B cell (primary cell): ENCODE results near the gene NUP210. TPM values are rescaled to one million over a fixed set of nuclear protein-coding genes. Genes with fewer than 3 reads are reported as not detected.

Source experiments
- ATAC-seq: fragments of 200-7000 bp; cut with Tn5 transposase; one replicate; pipeline ENCODE4 v1.10.0; 2021; ENCODE audit warnings: low read depth, mild to moderate bottlenecking, moderate number of reproducible peaks, moderate library complexity
- CTCF ChIA-PET: fragments of 350-600 bp; sonication (Branson Sonifier 250); formaldehyde crosslinking; loops from one replicate; lab custom pipeline; 2021; ENCODE audit warnings: antibody characterized with exemption, inconsistent platforms; lab: Charles Lee
- POLR2A ChIA-PET: fragments of 350-600 bp; sonication (Branson Sonifier 250); formaldehyde crosslinking; loops from one replicate; lab custom pipeline; 2021; ENCODE audit warnings: antibody characterized with exemption; lab: Charles Lee
- DNase-seq: peaks from one replicate; pipeline ENCODE4 v3.0.0; 2013
- H2AFZ ChIP-seq: 2 replicates; pipeline ENCODE4 v1.6.1; 2012; ENCODE audit warnings: mild to moderate bottlenecking, low read depth, low read length; ENCODE audit not compliant: insufficient read depth, poor library complexity, severe bottlenecking
- H3K27ac ChIP-seq, 2 donors: 1 replicate in 1 of 2; 2 replicates in 1 of 2; pipeline ENCODE4 v1.5.1; 2012 to 2013; ENCODE audit warnings: low read length in 2 of 2, mild to moderate bottlenecking in 2 of 2, moderate library complexity in 1 of 2
- H3K27me3 ChIP-seq, 4 experiments: fragments of 200-600 bp in 1 of 4; sonication (generic) in 1 of 4; replicated peaks in 1 of 4; 1 replicate in 2 of 4; 2 replicates in 2 of 4; pipeline versions ENCODE4 v1.6.1 to v1.7.0; 2013 to 2016; ENCODE audit warnings: low read length in 3 of 4, mild to moderate bottlenecking in 2 of 4, mixed read lengths in 1 of 4, moderate library complexity in 1 of 4; ENCODE audit not compliant: insufficient read depth in 4 of 4, control insufficient read depth in 3 of 4; ENCODE audit errors: control extremely low read depth in 1 of 4
- H3K36me3 ChIP-seq, 2 experiments: replicated peaks in 1 of 2; 1 replicate in 1 of 2; 2 replicates in 1 of 2; pipeline versions ENCODE4 v1.6.1 to v1.7.1; 2013; ENCODE audit warnings: low read length in 1 of 2; ENCODE audit not compliant: insufficient read depth in 2 of 2, control insufficient read depth in 1 of 2; ENCODE audit errors: control extremely low read depth in 1 of 2, extremely low read depth in 1 of 2
- H3K4me1 ChIP-seq, 2 donors: fragments of 200-600 bp in 1 of 2; sonication (generic) in 1 of 2; 1 replicate in 1 of 2; 2 replicates in 1 of 2; pipeline versions ENCODE4 v1.5.1 to v1.6.1; 2013 to 2017; ENCODE audit warnings: low read length in 2 of 2; ENCODE audit not compliant: control insufficient read depth in 2 of 2, insufficient read depth in 2 of 2
- H3K4me2 ChIP-seq: replicated peaks from 2 replicates; pipeline ENCODE3; 2012; ENCODE audit warnings: mild to moderate bottlenecking, low read depth, low read length; ENCODE audit not compliant: poor library complexity, severe bottlenecking
- H3K4me3 ChIP-seq, 5 experiments: fragments of 200-600 bp in 1 of 5; sonication (generic) in 1 of 5; 1 replicate in 3 of 5; 2 replicates in 2 of 5; pipeline versions ENCODE4 v1.5.1 to v1.7.0; 2011 to 2016; ENCODE audit warnings: low read length in 4 of 5, mild to moderate bottlenecking in 4 of 5, low read depth in 2 of 5, control low read depth in 1 of 5, moderate library complexity in 1 of 5; ENCODE audit not compliant: insufficient read depth in 1 of 5; ENCODE audit errors: control extremely low read depth in 1 of 5, extremely low read depth in 1 of 5
- H3K79me2 ChIP-seq: fragments of 200-600 bp; sonication (generic); one replicate; pipeline ENCODE4 v1.6.0; 2016; ENCODE audit warnings: low read length; ENCODE audit not compliant: control insufficient read depth, insufficient read depth
- H3K9ac ChIP-seq: fragments of 200-600 bp; sonication (generic); 2 replicates; pipeline ENCODE4 v1.6.1; 2017; ENCODE audit warnings: mild to moderate bottlenecking, low read length, moderate library complexity
- H3K9me3 ChIP-seq, 3 donors: one replicate each; pipeline versions ENCODE4 v1.6.1 to v1.7.1; 2013; ENCODE audit warnings: low read length in 2 of 3; ENCODE audit not compliant: control insufficient read depth in 2 of 3, insufficient read depth in 1 of 3; ENCODE audit errors: control extremely low read depth in 1 of 3
- H4K20me1 ChIP-seq: 2 replicates; pipeline ENCODE4 v1.6.0; 2012; ENCODE audit warnings: mild to moderate bottlenecking, low read length; ENCODE audit not compliant: insufficient read depth, control insufficient read depth, poor library complexity, severe bottlenecking
- H3K27ac Mint-ChIP-seq: one replicate; pipeline ENCODE4 v1.8.0; 2021; ENCODE audit warnings: mixed read lengths
- H3K27me3 Mint-ChIP-seq: one replicate; pipeline ENCODE4 v1.8.0; 2021; ENCODE audit warnings: mixed read lengths
- H3K4me1 Mint-ChIP-seq: one replicate; pipeline ENCODE4 v1.8.0; 2021; ENCODE audit warnings: mixed read lengths
- H3K4me3 Mint-ChIP-seq: one replicate; pipeline ENCODE4 v1.8.0; 2021; ENCODE audit warnings: mixed read lengths
- H3K9me3 Mint-ChIP-seq: one replicate; pipeline ENCODE4 v1.8.0; 2022; ENCODE audit warnings: mixed read lengths; ENCODE audit not compliant: insufficient read depth
- CTCF ChIP-seq: fragments of 200-600 bp; IDR thresholded peaks from one replicate; pipeline ENCODE4 v1.8.0; 2022; ENCODE audit warnings: antibody characterized with exemption, mild to moderate bottlenecking
- EZH2 ChIP-seq: IDR thresholded peaks from 2 replicates; pipeline ENCODE4 v1.6.1; 2012; ENCODE audit warnings: borderline replicate concordance, low read depth, mild to moderate bottlenecking, moderate library complexity, low read length; ENCODE audit not compliant: insufficient read depth, poor library complexity, severe bottlenecking
- WGBS: methylation state at CpG from one replicate; pipeline ENCODE4 v1.1.5; 2013; ENCODE audit warnings: missing lambda C conversion rate; ENCODE audit not compliant: insufficient coverage; 5-methylcytosine and 5-hydroxymethylcytosine counted together
- intact Hi-C: fragments of 100-400 bp; cut with micrococcal nuclease; formaldehyde crosslinking; loops from one replicate; pipeline ENCODE4 v1.10.0; 2022
- polyA plus RNA-seq: library from polyadenylated mRNA; depleted of rRNA; stranded (reverse); fragments of >200 nt; gene quantifications from 2 replicates; pipeline ENCODE4 v1.2.3, GENCODE V29; 2012
- total RNA-seq, 2 donors: library from RNA; stranded (reverse); fragments of 120-200 nt in 1 of 2; gene quantifications; 1 replicate in 1 of 2; 2 replicates in 1 of 2; pipeline versions ENCODE4 v1.2.3 to v1.2.4, GENCODE V29; 2013 to 2022

NUP210 gene
- total and polyA plus RNA-seq, 2 donors (not counting 1 experiment from before 2014, with no cell fraction given), result 114 to 159 TPM

- WGBS, result 96% methylated on average over 6 of the region's 7 CpGs
- no peaks in the 10 kb centered on the region for H3K27me3 ChIP-seq
- H3K4me1 Mint-ChIP-seq, result peaks cover 7% of the 10 kb centered on the region
- no peak overlapping the region for H3K9ac ChIP-seq
- no peak for DNase-seq
- H3K4me3 Mint-ChIP-seq, result no peak overlapping the region
- H3K9me3 ChIP-seq, result no peaks in the 10 kb centered on the region
- intact Hi-C loops, result no loop called here
- peaks cover 75% of the 10 kb centered on the region for H4K20me1 ChIP-seq
- no peak overlapping the region for H3K27ac ChIP-seq
- H3K4me2 ChIP-seq, result no peak overlapping the region
- peaks cover 0 to 96% of the 10 kb centered on the region in 2 experiments for H3K36me3 ChIP-seq
- ATAC-seq, result no peak
- H3K27me3 Mint-ChIP-seq, result no peaks in the 10 kb centered on the region
- no peak overlapping the region for H3K4me3 ChIP-seq
- peaks cover 13% of the 10 kb centered on the region for H3K79me2 ChIP-seq
- ChIA-PET POLR2A (no interaction called here), CTCF (interaction anchor here (1.3 to 2.1 kb wide), 3 partner anchors 29 to 234 kb away, joined by 3 to 6 read pairs (median 3); no protein-coding TSS in a partner anchor)
- TF ChIP-seq EZH2 (no peak), CTCF (no peak)
- H2AFZ ChIP-seq, result no peak overlapping the region
- H3K27ac Mint-ChIP-seq, result no peak overlapping the region
- H3K9me3 Mint-ChIP-seq, result no peaks in the 10 kb centered on the region
- H3K4me1 ChIP-seq, result peaks cover 0 to 14% of the 10 kb centered on the region in 2 donors
Observed at GRCh38 chr3:13325892-13326443, 94.2 kb downstream of the NUP210 start.

GRCh38 chr3:13324835-13325501 is 95.2 kb downstream of the NUP210 start:
- H3K27ac Mint-ChIP-seq, result no peak overlapping the region
- H3K9ac ChIP-seq, result no peak overlapping the region
- H3K27me3 ChIP-seq, result no peaks in the 10 kb centered on the region
- H3K4me3 ChIP-seq, result no peak overlapping the region
- H3K9me3 Mint-ChIP-seq, result no peaks in the 10 kb centered on the region
- no peaks in the 10 kb centered on the region for H3K9me3 ChIP-seq
- POLR2A ChIA-PET, result no interaction called here
- CTCF ChIA-PET, result interaction anchor here (1.3 to 1.4 kb wide), 2 partner anchors 30 to 233 kb away, joined by 3 read pairs; no protein-coding TSS in a partner anchor
- H2AFZ ChIP-seq, result no peak overlapping the region
- no peak overlapping the region for H3K4me3 Mint-ChIP-seq
- TF ChIP-seq EZH2 (no peak), CTCF (no peak)
- H3K4me1 Mint-ChIP-seq, result peaks cover 4% of the 10 kb centered on the region
- no peak overlapping the region for H3K27ac ChIP-seq
- peaks cover 0 to 8% of the 10 kb centered on the region in 2 donors for H3K4me1 ChIP-seq
- 89% methylated on average over 11 of the region's 11 CpGs for WGBS
- peaks cover 73% of the 10 kb centered on the region for H4K20me1 ChIP-seq
- no peak overlapping the region for H3K4me2 ChIP-seq
- H3K36me3 ChIP-seq, result peaks cover 0 to 93% of the 10 kb centered on the region in 2 experiments
- intact Hi-C loops, result no loop called here
- DNase-seq (no peak), ATAC-seq (no peak)
- H3K27me3 Mint-ChIP-seq, result no peaks in the 10 kb centered on the region
- H3K79me2 ChIP-seq, result peaks cover 13% of the 10 kb centered on the region
